Endothelial cell of hepatic sinusoid (primary cell): ENCODE results near the gene MCF2L2.

ENCODE experiments used
- in situ Hi-C: cut with HindIII; loops from 2 replicates; pipeline ENCODE4 v1.10.0; 2017; ENCODE audit warnings: low sequenced_read_pairs

The MCF2L2 gene

DNA sequence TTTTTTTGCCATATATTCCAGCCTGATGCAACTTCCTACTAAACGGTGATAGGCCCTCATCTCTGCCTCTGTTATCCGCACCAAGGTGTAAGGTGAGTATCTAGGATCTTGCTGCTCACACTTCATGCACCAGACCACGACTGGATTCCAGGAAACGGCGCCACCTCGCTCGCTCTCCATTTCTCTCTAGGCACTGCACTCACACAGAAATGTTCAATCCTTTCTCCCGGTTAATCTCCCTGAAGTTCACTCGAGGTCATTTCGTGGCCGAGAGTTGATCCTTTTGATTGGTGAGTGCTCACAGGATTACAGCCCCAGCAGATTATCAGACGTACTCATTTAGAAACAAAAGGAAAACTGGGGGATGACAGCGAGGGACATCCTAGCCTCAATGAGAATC is 28.1 kb downstream of the MCF2L2 start:
- in situ Hi-C loops = no loop called here

DNA sequence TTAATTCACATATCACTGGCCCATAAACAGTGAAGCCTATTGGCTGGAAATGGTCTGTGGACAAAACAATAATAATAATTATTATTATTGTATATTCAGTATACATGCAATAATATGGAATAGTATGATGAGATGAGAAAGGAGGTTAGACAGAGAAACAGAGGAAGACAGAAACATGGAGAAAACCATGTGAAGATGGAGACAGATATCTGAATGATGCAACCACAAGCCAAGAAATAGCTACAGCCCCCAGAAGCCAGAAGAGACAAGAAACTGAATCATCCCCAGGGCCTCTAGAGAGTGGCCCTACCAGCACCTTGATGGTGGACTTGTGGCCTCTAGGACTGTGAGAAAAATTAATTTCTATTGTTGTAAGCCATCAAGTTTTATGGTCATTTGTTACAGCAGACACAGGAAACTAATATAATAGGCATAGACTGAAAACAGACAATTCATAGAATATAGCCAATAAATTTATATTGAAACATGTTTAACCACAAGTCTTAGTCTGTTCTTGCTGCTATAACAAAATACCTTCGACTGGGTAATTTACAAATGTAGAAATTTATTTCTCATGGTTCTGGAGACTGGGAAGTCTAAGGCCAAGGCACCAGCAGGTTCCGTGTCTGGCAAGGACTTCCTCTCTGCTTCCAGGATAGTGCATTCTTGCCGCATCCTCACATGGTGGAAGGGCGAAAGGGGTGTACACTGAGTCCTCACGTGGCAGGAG is 31.6 kb downstream of the MCF2L2 start:
- in situ Hi-C loops = no loop called here

GRCh38 chr3:183394150-183394549 is 34.3 kb downstream of the MCF2L2 start:
- in situ Hi-C loops = no loop called here

- in situ Hi-C loops = no loop called here
Measured at GRCh38 chr3:183393625-183394024, 34.8 kb downstream of the MCF2L2 start.

- in situ Hi-C loops = no loop called here
Measured at GRCh38 chr3:183392186-183393034, 36.0 kb downstream of the MCF2L2 start.

DNA sequence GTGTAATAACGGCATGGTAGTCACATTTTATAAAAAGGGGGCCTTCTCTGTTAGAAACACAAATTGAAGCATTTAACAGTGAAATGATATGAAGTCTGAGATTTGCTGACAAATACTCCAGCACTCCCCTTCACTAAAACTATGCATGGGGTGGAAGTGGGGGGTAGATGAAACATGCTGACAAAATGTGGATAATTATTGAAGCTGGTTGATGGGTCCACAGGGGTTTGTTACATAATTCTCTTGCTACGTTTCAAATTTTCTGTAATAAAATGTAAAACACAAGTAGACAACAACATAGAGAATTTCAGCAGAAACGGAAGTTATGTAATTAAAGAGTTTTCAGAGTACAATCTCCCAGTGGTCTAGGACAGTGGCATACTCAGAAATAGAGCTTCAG is 37.0 kb downstream of the MCF2L2 start:
- in situ Hi-C loops = no loop called here

DNA sequence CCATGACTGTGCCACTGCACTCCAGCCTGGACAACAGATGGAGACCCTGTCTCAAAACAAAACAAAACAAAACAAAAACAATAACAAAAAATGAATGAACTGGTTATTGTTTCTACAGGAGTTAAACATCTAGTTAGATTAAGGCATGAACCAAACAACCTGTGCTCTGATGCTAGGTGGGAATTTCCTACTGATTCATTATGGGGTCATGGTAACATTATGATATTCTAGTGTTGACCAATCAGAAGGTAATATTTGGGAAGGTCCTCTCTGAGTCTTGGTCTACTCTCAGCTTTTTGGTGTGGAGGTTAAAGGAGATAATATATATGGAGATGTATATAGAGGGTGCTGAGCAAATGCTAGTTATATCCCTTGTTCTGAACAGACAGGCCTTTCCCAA is 37.6 kb downstream of the MCF2L2 start:
- in situ Hi-C loops = no loop called here

DNA sequence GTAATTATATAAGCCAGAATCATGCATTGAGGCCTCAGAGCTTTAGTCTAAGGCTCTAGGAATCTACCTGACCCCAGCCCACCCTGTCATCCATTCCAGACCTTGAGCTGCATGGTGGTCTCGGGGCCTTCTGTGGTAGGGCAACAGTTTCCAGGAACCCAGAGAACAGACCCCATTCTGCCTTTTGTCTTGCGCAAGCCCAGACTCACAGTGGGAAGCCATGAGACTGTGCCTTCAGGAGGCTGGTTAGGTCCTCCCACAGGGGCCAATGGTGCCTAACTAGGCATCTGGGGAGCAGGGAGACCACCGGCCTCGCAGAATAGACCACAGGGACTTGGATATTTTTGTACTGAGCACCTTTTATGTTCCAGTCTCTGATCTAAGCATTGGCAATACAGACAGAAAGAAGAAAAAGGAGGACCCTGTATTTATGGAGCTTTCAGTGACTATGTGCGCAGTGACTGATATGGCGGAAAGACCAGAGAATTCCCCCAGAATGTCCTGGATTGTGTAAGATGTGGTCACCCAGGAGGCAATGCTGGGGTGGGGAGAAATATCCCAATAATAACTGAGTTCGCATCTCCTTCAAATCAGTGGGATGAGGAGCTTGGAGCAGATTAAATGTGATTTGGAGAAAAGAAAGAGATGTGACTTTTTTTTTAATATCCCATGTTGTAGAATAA is 40.1 kb downstream of the MCF2L2 start:
- in situ Hi-C loops = no loop called here

DNA sequence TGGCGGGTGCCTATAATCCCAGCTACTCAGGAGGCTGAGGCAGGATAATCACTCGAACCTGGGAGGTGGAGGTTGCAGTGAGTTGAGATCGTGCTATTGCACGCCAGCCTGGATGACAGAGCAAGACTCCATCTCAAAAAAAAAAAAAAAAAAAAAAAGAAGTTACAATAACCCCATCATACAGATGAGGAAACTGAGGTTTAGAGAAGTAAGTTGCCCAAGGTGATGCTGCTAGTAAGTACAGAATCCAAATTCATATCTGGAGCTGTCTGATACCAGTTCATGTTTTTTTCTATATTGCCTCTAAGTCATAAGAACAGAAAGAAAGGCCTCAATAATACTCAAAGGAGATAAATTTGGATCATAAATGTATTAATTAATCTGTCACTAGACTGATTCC is 40.6 kb downstream of the MCF2L2 start:
- in situ Hi-C loops = no loop called here

DNA sequence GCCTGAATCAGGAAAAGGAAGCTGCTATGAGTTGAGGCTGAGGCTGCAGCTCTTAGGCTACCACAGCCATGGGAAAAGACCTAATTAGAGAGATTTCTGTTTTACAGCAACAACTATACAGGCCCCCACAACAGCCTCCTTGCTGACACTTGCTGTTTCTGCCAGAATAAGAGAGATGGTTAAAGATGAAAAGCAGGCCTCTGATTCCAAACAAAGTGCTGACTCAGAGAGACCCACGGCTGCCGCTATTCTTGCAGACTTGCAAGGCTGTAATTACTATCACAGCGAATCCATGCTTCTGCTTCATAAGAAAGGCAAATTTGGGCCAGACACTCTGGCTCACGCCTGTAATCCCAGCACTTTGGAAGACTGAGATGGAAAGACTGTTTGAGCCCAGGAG is 41.8 kb downstream of the MCF2L2 start:
- in situ Hi-C loops = no loop called here

- in situ Hi-C loops = no loop called here
Measured at GRCh38 chr3:183385698-183386613, 42.5 kb downstream of the MCF2L2 start.

DNA sequence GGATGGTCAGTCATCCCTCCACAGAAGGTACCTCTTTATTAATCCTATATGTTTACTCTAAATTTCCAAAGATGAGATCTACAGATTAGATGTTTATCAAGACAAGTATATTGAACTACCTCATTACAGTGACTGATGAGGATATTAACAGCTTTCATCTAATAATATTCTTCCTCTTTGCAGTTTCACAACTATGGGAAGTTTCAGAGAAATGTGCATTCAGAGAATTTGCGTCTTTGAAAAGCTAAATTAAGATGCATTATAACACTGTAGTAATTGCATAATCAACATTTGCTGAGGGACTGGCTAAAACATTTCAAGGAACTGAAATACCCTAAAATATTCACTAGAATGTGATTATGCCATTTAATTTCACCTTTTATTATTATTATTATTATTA is 46.7 kb downstream of the MCF2L2 start:
- in situ Hi-C loops = no loop called here

DNA sequence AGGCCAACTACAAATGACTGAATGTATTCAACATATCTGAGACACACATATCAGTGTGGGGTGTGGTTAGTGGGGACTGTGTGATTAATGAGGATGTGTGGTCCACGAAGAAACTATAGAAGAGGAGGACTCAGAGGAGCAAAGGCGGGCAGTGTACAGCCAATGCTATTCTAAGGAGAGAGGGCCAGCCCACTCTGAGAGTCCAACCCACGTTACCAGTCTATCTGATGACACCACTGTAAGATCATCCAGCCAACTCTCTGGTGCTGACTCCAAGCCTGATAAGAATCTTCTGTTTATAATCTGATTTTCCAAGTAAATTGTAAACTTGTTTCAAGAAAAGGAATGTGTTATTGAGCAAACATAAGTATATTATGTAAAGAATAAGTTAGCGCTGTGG is 47.2 kb downstream of the MCF2L2 start:
- in situ Hi-C loops = no loop called here

- in situ Hi-C loops = loop anchor here (5.0 kb wide), 1 partner anchor 72 kb away; no protein-coding TSS in a partner anchor
Measured at GRCh38 chr3:183378951-183379350, 49.5 kb downstream of the MCF2L2 start.

- in situ Hi-C loops = loop anchor here (5.0 kb wide), 1 partner anchor 71 kb away; no protein-coding TSS in a partner anchor
Measured at GRCh38 chr3:183378545-183378944, 49.9 kb downstream of the MCF2L2 start.

DNA sequence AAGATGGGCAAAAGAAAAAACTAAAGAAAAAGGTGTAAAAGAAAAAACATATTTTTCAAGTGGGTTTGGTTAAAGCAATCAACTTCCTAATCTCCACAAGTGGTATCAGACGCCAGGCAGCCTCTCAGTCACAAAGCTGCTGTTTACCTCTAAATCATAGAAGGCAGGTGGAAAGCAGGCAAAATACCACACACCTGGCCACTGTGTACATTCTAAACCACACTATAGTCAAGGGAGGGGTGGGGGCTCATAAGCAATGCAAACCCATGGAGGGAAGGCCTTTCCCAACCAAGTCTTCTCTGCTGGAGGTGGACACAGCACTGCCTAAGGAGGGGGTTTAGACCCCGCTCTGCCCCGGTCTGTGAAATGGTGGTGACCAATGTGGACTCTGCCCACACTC is 50.4 kb downstream of the MCF2L2 start:
- in situ Hi-C loops = loop anchor here (5.0 kb wide), 1 partner anchor 71 kb away; no protein-coding TSS in a partner anchor

DNA sequence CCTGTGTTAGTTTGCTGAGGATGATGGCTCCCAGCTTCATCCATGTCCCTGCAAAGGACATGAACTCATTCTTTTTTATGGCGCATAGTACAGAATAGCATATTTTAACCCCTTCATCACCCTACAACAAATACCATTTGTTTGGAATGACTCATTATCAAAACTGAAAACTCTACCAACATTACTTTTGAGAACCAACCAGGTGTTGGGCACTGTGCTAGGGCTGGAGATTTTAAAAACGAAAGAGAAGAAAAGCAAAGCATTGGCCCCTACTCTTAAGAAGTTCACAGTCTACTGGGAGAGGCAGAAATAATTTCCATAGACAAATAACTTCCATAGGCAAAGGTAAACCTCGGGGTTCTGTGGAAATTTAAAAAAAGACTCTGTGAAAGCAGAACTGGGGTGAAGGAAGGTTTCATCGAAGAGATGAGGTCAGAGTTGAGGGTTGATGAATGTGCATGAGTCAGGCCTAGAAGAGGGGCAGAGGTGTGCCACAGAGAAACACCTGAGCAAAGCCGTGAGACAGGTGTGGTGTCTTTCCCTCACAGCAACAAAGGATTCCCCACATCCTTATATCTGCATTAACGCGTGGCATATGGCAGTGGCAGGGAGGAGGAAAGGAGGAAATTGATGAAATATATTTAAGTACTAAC is 51.0 kb downstream of the MCF2L2 start:
- in situ Hi-C loops = loop anchor here (5.0 kb wide), 1 partner anchor 70 kb away; no protein-coding TSS in a partner anchor

- in situ Hi-C loops = loop anchor here (5.0 kb wide), 1 partner anchor 68 kb away; no protein-coding TSS in a partner anchor
Measured at GRCh38 chr3:183375787-183376186, 52.6 kb downstream of the MCF2L2 start.

DNA sequence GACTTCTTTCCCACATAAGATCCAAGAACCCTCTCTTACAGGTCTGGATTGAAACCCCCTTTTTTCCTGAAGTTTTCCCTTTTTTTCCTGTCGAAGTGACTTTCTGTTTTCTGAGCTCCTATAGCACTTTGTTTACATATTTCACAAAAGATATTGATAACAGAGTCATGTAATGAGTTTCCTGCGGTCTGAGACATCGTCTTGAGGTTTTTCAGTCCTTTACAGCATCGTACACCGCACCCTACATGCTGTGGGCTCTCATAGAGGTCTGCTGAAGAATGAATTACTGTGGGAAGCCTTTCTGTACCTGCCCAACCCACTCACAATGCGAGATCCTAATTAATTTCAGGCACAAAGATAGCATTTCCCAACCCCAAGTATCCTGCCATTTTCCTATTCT is 53.1 kb downstream of the MCF2L2 start:
- in situ Hi-C loops = loop anchor here (5.0 kb wide), 1 partner anchor 68 kb away; no protein-coding TSS in a partner anchor

GRCh38 chr3:183372911-183373310 is 55.5 kb downstream of the MCF2L2 start:
- in situ Hi-C loops = no loop called here
